Vein endothelial cell (primary cell): ENCODE measurements around the gene LIMS4. TPM values are rescaled to one million over a fixed set of nuclear protein-coding genes. Genes with fewer than 3 reads are reported as not detected.

Experiments used
- small RNA-seq: library from RNA; depleted of rRNA; stranded (forward); fragments of <200 nt; gene quantifications from one replicate; pipeline ENCODE3, GENCODE V24; 2012
- total RNA-seq: library from RNA; depleted of rRNA; stranded (reverse); fragments of >200 nt; gene quantifications from 2 replicates; pipeline ENCODE4 v1.2.3, GENCODE V29; 2012

The LIMS4 gene
- total RNA-seq, result 65.4 and 111 TPM in 2 replicates

DNA sequence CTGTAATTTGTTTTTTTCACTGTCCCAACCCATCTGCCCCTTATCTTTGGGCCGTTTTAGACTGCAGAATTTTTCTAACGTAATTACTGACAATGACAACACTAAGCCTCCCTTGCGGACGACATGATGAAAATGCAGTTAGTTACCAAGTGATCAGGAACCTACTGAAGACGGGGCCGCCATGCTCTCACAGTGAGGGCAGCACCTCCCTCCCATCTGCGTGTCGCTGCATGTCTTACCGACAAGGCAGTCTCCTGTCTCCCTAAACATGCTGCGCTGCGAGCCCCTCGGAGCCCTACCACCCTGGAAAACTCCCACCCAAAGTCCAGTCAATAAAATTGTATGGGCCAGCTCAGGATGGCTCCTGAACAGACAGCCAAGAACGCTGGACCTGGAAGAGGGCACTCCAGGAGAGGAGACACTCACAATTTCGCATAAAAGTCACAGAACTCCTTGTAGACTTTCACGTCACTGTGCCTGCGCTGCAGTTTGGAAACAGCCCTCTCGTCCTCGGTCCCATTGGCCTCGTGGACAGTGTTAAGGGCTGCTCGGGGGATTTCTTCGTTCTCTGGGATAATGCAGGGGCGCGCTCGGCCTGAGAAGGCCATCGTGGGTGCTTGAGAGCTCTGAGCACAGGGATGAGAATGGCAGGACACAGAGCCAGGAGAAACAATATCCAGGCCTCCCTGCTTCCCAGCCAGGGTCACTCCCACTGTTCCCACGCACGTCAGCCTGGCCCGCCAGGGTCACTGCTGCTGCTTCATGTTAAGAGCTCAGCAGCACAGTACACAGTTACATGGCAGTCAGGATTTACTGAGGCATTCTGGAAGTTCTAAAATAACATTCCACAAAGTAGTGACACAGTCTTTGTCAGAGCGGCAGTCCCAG, at the start of gene LIMS4:
TSS of gene LIMS4 (minus strand) at position 646 of the 888 bp plus-strand sequence. CDS start at position 608, 38 bp downstream.

Small RNAs within 50 kb of the gene (small RNA-seq; reads per million reads assigned to genes)
- gene AC108938.1, result not detected

Other genes with a start within 250 kb of the LIMS4 start
- 40.5 and 44.2 TPM in 2 replicates for gene RGPD6, start 104.4 kb upstream of the LIMS4 start, total RNA-seq
- gene BUB1, start 205.2 kb upstream of the LIMS4 start, total RNA-seq, result 39.0 and 45.4 TPM in 2 replicates